Measurements from ENCODE around the gene PRSS36. TPM values are rescaled to one million over a fixed set of nuclear protein-coding genes. Genes with fewer than 3 reads are reported as not detected.

The PRSS36 gene
- total RNA-seq, 1 donor from 2014 or later: 0.68 TPM

DNA sequence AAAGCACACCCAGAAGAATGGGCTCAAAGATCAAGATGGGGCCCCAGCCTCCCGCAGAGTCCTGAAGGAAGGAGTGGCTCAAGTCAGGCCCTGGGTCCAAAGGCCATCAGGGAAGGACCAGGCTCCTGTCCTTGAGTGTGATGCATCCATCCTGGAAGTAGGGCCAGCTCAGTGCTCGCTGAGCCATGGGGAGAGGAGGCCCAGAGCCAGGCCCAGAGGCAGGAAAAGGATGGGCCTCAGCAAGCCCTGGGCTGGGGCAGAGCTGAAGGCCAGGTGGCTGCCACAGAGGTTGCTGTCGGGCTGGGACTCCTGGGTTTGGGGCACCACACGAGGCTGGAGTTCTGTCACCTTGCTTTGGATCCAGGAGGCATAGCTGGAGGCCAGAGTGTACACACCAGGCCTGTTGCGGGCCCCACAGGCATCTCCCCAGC lies 18.0 kb downstream of the PRSS36 start:
- H3K27me3 Mint-ChIP-seq (ENCODE audit: low read depth): peaks cover 12% of the 10 kb centered on the region
- no peak overlapping the region for H3K27ac Mint-ChIP-seq (ENCODE audit: unreplicated experiment)
- H3K4me1 Mint-ChIP-seq: peaks cover 21% of the 10 kb centered on the region

DNA sequence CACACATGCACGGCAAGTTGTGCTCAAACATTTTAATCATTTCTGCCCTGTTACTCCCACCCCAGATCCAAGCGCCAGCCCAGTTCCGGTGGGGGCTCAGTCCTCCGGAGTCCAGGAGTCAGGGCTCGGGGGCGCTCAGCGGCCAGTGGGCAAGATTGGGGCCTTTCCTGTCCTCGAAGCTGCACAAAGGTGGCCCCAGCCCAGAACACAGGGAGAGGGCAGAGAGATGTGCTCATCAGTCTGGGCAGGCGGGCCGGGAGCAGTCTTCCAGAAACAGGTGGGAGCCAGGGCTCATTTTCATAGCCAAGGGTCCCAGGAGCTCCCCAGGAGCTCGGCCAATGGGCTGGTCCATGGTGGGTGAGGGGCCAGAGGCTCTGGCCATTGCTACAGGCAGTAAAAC lies 18.4 kb downstream of the PRSS36 start:
- peaks cover 21% of the 10 kb centered on the region for H3K4me1 Mint-ChIP-seq
- H3K27me3 Mint-ChIP-seq (ENCODE audit: low read depth): peaks cover 12% of the 10 kb centered on the region
- H3K27ac Mint-ChIP-seq (ENCODE audit: unreplicated experiment): no peak overlapping the region
- H3K36me3 Mint-ChIP-seq (ENCODE audit: low read depth): no peaks in the 10 kb centered on the region
- no peaks in the 10 kb centered on the region for H3K9me3 Mint-ChIP-seq
- TF ChIP-seq, protein P1, sequence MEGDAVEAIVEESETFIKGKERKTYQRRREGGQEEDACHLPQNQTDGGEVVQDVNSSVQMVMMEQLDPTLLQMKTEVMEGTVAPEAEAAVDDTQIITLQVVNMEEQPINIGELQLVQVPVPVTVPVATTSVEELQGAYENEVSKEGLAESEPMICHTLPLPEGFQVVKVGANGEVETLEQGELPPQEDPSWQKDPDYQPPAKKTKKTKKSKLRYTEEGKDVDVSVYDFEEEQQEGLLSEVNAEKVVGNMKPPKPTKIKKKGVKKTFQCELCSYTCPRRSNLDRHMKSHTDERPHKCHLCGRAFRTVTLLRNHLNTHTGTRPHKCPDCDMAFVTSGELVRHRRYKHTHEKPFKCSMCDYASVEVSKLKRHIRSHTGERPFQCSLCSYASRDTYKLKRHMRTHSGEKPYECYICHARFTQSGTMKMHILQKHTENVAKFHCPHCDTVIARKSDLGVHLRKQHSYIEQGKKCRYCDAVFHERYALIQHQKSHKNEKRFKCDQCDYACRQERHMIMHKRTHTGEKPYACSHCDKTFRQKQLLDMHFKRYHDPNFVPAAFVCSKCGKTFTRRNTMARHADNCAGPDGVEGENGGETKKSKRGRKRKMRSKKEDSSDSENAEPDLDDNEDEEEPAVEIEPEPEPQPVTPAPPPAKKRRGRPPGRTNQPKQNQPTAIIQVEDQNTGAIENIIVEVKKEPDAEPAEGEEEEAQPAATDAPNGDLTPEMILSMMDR (conservative IDR thresholded peaks at IDR 0.05): no peak
- no peak for DNase-seq (ENCODE audit: low read depth, low spot score)
- H3K4me3 Mint-ChIP-seq: no peak overlapping the region

More for the DNA sequence above, 18.0 kb downstream of the PRSS36 start:
- TF ChIP-seq, protein P1 (conservative IDR thresholded peaks at IDR 0.05): no peak
- Mint-ChIP-seq H3K4me3 (no peak overlapping the region), H3K9me3 (no peaks in the 10 kb centered on the region), H3K36me3 (ENCODE audit: low read depth) (no peaks in the 10 kb centered on the region)
- no peak for DNase-seq (ENCODE audit: low read depth, low spot score)

- no peaks in the 10 kb centered on the region for H3K36me3 Mint-ChIP-seq (ENCODE audit: low read depth)
- no peak overlapping the region for H3K27ac Mint-ChIP-seq (ENCODE audit: unreplicated experiment)
- H3K4me3 Mint-ChIP-seq: no peak overlapping the region
- peaks cover 8% of the 10 kb centered on the region for H3K27me3 Mint-ChIP-seq (ENCODE audit: low read depth)
- DNase-seq (ENCODE audit: low read depth, low spot score): no peak
- peaks cover 17% of the 10 kb centered on the region for H3K4me1 Mint-ChIP-seq
- H3K9me3 Mint-ChIP-seq: no peaks in the 10 kb centered on the region
- TF ChIP-seq, protein P1 (conservative IDR thresholded peaks at IDR 0.05): no peak
These were observed 19.0 kb downstream of the PRSS36 start for GRCh38 chr16:31130899-31131298.

DNA sequence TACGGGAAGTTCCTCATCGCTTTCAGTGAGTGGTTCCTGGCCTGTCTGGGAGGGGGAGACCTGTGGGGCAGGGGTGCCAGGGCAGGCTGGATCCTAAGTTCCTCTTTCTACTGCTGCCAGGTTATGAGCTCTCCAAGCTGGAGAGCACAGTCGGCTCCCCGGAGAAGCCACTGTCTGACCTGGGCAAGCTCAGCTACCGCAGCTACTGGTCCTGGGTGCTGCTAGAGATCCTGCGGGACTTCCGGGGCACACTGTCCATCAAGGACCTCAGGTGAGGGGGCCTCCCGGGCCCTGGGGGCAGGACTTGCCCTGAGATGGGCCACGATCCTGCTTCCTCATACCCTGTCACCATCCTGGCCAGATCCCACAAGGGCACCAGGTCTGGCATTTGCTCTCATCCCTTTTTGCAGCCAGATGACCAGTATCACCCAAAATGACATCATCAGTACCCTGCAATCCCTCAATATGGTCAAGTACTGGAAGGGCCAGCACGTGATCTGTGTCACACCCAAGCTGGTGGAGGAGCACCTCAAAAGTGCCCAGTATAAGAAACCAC lies 19.5 kb downstream of the PRSS36 start:
- TF ChIP-seq, protein P1 (conservative IDR thresholded peaks at IDR 0.05): no peak
- H3K4me3 Mint-ChIP-seq: no peak overlapping the region
- peaks cover 5% of the 10 kb centered on the region for H3K27me3 Mint-ChIP-seq (ENCODE audit: low read depth)
- DNase-seq (ENCODE audit: low read depth, low spot score): no peak
- H3K27ac Mint-ChIP-seq (ENCODE audit: unreplicated experiment): no peak overlapping the region
- no peaks in the 10 kb centered on the region for H3K36me3 Mint-ChIP-seq (ENCODE audit: low read depth)
- H3K4me1 Mint-ChIP-seq: peaks cover 14% of the 10 kb centered on the region
- no peaks in the 10 kb centered on the region for H3K9me3 Mint-ChIP-seq

DNA sequence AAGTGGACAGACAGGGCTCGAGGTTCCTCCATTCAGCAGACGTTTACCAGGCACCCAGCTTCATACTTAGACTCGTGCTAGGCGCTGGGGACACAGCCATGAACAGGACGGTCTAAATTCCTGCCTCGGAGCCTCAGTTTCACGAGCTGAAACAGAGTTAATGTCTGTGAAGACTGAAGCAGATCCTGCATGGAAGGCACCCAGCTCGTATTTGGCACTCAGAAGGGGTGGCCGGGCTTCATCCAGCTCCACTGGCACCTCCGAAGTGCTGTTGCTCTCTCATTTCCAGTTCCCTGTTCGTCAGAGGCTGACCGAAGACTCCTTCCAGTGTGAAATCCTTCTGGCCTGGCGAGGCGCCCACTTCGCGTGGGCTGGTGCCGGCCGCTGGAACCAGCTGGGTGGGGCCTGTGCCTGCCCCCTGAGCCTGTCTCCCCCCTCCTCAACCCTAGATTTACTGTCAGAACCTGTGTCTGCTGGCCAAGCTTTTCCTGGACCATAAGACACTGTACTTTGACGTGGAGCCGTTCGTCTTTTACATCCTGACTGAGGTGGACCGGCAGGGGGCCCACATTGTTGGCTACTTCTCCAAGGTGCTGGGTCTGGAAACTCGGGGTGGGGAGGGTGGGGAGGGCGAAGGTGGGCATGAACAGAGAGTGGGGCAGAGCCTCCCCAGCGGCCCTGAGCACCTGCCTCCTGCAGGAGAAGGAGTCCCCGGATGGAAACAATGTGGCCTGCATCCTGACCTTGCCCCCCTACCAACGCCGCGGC lies 20.1 kb downstream of the PRSS36 start:
- Mint-ChIP-seq H3K4me3 (no peak overlapping the region), H3K9me3 (no peaks in the 10 kb centered on the region), H3K4me1 (peaks cover 14% of the 10 kb centered on the region), H3K36me3 (ENCODE audit: low read depth) (no peaks in the 10 kb centered on the region), H3K27me3 (ENCODE audit: low read depth) (peaks cover 5% of the 10 kb centered on the region), H3K27ac (ENCODE audit: unreplicated experiment) (no peak overlapping the region)
- TF ChIP-seq, protein P1 (conservative IDR thresholded peaks at IDR 0.05): no peak
- no peak for DNase-seq (ENCODE audit: low read depth, low spot score)
